HG03060 (cell line): Measurements from ENCODE around the gene THTPA.
A peak's percentile ranks its signal among the peaks of the same experiment; 100 is the strongest.

Experiments used
- ATAC-seq: cut with Tn5 transposase; IDR thresholded peaks from one replicate; pipeline ENCODE4 v1.9.1; 2021; ENCODE audit warnings: low read depth, moderate number of reproducible peaks; ENCODE audit not compliant: unreplicated experiment

The THTPA gene

GRCh38 chr14:23555882-23556699 is at the start of gene THTPA:
Gene THTPA (plus strand): TSS chr14:23556271. CDS start chr14:23556758, 487 bp downstream.
- ATAC-seq, result peak; percentile 72

GRCh38 chr14:23512156-23512555 is 43.9 kb upstream of the THTPA start:
- no peak for ATAC-seq

GRCh38 chr14:23513005-23513817 is 42.9 kb upstream of the THTPA start:
- ATAC-seq, result no peak

- no peak for ATAC-seq
Measured at GRCh38 chr14:23513818-23514643, 42.0 kb upstream of the THTPA start.

- ATAC-seq, result no peak
Measured at GRCh38 chr14:23514644-23514957, 41.5 kb upstream of the THTPA start.

GRCh38 chr14:23517650-23518326 is 38.3 kb upstream of the THTPA start:
- no peak for ATAC-seq

- no peak for ATAC-seq
Measured at GRCh38 chr14:23518709-23519108, 37.4 kb upstream of the THTPA start.

- no peak for ATAC-seq
Measured at GRCh38 chr14:23520899-23521533, 35.1 kb upstream of the THTPA start.

GRCh38 chr14:23521785-23522640 is 34.1 kb upstream of the THTPA start:
- ATAC-seq, result no peak

- ATAC-seq, result no peak
Measured at GRCh38 chr14:23522643-23523198, 33.4 kb upstream of the THTPA start.

GRCh38 chr14:23523229-23524016 is 32.6 kb upstream of the THTPA start:
- ATAC-seq, result no peak

GRCh38 chr14:23524954-23525353 is 31.1 kb upstream of the THTPA start:
- no peak for ATAC-seq

GRCh38 chr14:23525611-23526010 is 30.5 kb upstream of the THTPA start:
- no peak for ATAC-seq

GRCh38 chr14:23528555-23528954 is 27.5 kb upstream of the THTPA start:
- ATAC-seq, result no peak

- no peak for ATAC-seq
Measured at GRCh38 chr14:23529016-23529415, 27.1 kb upstream of the THTPA start.

- ATAC-seq, result no peak
Measured at GRCh38 chr14:23530375-23531055, 25.6 kb upstream of the THTPA start.

GRCh38 chr14:23531391-23531790 is 24.7 kb upstream of the THTPA start:
- ATAC-seq, result no peak
